ENCODE results near the gene DRC1. TPM values are rescaled to one million over a fixed set of nuclear protein-coding genes. Genes with fewer than 3 reads are reported as not detected.

Gene DRC1
- total and polyA plus RNA-seq, 2 of the 4 experiments (the other 2 are of a cell fraction): 0.18 TPM; not detected in 1

DNA sequence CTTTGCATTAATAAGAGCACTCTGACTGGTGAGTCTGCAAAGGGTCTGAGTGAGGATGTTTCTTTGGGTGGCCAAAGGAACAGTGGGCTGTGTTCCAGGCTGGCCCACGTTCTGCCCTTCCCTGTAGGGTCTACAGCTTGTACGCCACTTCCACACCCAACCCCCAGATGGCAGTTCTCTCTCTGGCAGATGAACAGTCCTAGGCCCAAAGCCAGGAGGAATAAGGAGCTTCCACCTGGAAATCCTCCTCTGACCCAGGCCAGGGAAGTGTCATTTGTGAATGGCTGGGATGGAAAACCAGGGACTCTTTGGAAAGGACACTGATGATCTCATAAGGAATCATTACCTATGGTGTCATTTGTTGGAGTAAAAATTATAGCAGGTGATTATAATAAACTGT is 69.6 kb downstream of the DRC1 start:
- no peak overlapping the region for H2AK9ac ChIP-seq (replicated peaks; ENCODE audit: low read depth, low read length, poor library complexity)
- H3K4me1 ChIP-seq (ENCODE audit: control insufficient read depth, insufficient read depth, low read length): no peaks in the 10 kb centered on the region
- dilution Hi-C loops (cut with HindIII; ENCODE audit: low sequenced_read_pairs, unreplicated experiment): no loop called here
- H4K8ac ChIP-seq (ENCODE audit: low read depth in 2 of 2, low read length in 2 of 2): no peak overlapping the region
- no peak overlapping the region for H2AK5ac ChIP-seq (ENCODE audit: low read depth, low read length)
- H3K18ac ChIP-seq (ENCODE audit: low read depth, low read length): no peak overlapping the region
- no peaks in the 10 kb centered on the region for H4K20me1 ChIP-seq (ENCODE audit: insufficient read depth, low read length)
- in situ Hi-C loops (cut with MboI; ENCODE audit: low sequenced_read_pairs): no loop called here
- no peaks in the 10 kb centered on the region; the same call in 1 of the 2 replicates for H3K9me1 ChIP-seq (ENCODE audit: insufficient read depth, low read length)
- peaks cover 5% of the 10 kb centered on the region for H3K9me3 ChIP-seq (ENCODE audit: control insufficient read depth, insufficient read depth, low read length)
- H2AFZ ChIP-seq (replicated peaks; ENCODE audit: low read length, poor library complexity): no peak overlapping the region
- WGBS, 2 experiments (ENCODE audit: extremely low coverage in 2 of 2, insufficient read length in 1 of 2): no CpG with 5 or more reads among the region's 2 CpGs
- H3K36me3 ChIP-seq (ENCODE audit: control insufficient read depth, insufficient read depth, low read length): no peaks in the 10 kb centered on the region
- no peak overlapping the region for H2BK20ac ChIP-seq (ENCODE audit: low read depth, low read length)
- no peak overlapping the region for H4K91ac ChIP-seq (ENCODE audit: insufficient read depth, low read depth, low read length)
- no peak overlapping the region for H3K14ac ChIP-seq (replicated peaks; ENCODE audit: low read depth, low read length)
- H2BK15ac ChIP-seq (ENCODE audit: low read depth, low read length): no peak overlapping the region
- no peak overlapping the region for H3K23ac ChIP-seq (ENCODE audit: low read depth, low read length)
- H3K4ac ChIP-seq (ENCODE audit: low read depth, low read length): no peak overlapping the region
- ChIA-PET CTCF (no interaction called here), POLR2A (ENCODE audit: unreplicated experiment) (no interaction called here)
- no peak overlapping the region for H3K27ac ChIP-seq (ENCODE audit: insufficient read depth, low read length)
- H3K56ac ChIP-seq (ENCODE audit: extremely low read depth, insufficient read depth, low read length): no peak overlapping the region
- no peak overlapping the region for H4K5ac ChIP-seq (ENCODE audit: low read depth, low read length)
- TF ChIP-seq POLR2A (IDR thresholded peaks at IDR 0.05; ENCODE audit: low read depth, low read length) (no peak), RFX5 (IDR thresholded peaks at IDR 0.05; ENCODE audit: low read depth, low read length) (no peak), FOS (IDR thresholded peaks at IDR 0.05; ENCODE audit: low read depth, low read length) (no peak)
- H3K9ac ChIP-seq (ENCODE audit: low read depth, low read length): no peak overlapping the region
- no peak for DNase-seq
- BruUV-seq (replicated peaks): no TSS peak
- no peak overlapping the region for H2BK120ac ChIP-seq (ENCODE audit: low read depth, low read length)
- no peak for ATAC-seq (ENCODE audit: low read depth)
- H2BK5ac ChIP-seq (ENCODE audit: low read depth, low read length, poor library complexity, severe bottlenecking): no peak overlapping the region
- intact Hi-C loops (cut with micrococcal nuclease): no loop called here
- no peaks in the 10 kb centered on the region for H3K79me1 ChIP-seq (ENCODE audit: low read depth in 1 of 2, low read length in 2 of 2)
- no peaks in the 10 kb centered on the region; the same call in 1 of the 2 replicates for H3K27me3 ChIP-seq (ENCODE audit: control insufficient read depth, insufficient read depth, low read length)
- H3K4me3 ChIP-seq (ENCODE audit: insufficient read depth, low read depth, low read length): no peak overlapping the region
- no peak overlapping the region for H3K4me2 ChIP-seq (ENCODE audit: low read depth, low read length)
